ENCODE results near the gene MROH9.

The MROH9 gene

GRCh38 chr1:170987424-170987823 lies 52.1 kb downstream of the MROH9 start:
- in situ Hi-C loops (cut with MboI; ENCODE audit: low pct_unique_long_range_greater_than_20kb, low sequenced_read_pairs, unreplicated experiment) = no loop called here
- DNase-seq (ENCODE audit: low spot score) = no peak
- TF ChIP-seq CTCF (IDR thresholded peaks at IDR 0.05; ENCODE audit: extremely low read depth, insufficient read depth, missing control alignments) = no peak

GRCh38 chr1:170993151-170993550 lies 57.8 kb downstream of the MROH9 start:
- no peak for TF ChIP-seq CTCF (IDR thresholded peaks at IDR 0.05; ENCODE audit: extremely low read depth, insufficient read depth, missing control alignments)
- in situ Hi-C loops (cut with MboI; ENCODE audit: low pct_unique_long_range_greater_than_20kb, low sequenced_read_pairs, unreplicated experiment) = no loop called here
- DNase-seq (ENCODE audit: low spot score) = no peak

DNA sequence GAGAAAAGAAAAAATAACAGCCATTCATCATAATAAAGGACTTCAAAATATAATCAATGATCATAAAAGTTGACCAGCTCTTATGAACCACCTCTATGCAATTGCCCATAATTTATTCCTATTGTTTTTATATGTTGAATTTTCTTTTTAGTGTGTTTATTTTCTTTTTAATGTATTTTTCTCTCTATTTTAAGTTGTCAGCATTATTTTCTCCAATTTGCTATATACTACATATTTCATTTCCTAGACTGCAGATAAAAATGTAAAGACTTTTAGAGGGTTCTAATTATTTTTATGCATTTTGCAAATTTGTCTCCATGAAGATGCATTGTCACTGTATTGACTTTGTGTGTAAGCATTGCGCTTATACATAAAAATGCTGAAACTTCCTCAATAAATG lies 58.4 kb downstream of the MROH9 start:
- DNase-seq (ENCODE audit: low spot score) = no peak
- no peak for TF ChIP-seq CTCF (IDR thresholded peaks at IDR 0.05; ENCODE audit: extremely low read depth, insufficient read depth, missing control alignments)
- in situ Hi-C loops (cut with MboI; ENCODE audit: low pct_unique_long_range_greater_than_20kb, low sequenced_read_pairs, unreplicated experiment) = no loop called here

DNA sequence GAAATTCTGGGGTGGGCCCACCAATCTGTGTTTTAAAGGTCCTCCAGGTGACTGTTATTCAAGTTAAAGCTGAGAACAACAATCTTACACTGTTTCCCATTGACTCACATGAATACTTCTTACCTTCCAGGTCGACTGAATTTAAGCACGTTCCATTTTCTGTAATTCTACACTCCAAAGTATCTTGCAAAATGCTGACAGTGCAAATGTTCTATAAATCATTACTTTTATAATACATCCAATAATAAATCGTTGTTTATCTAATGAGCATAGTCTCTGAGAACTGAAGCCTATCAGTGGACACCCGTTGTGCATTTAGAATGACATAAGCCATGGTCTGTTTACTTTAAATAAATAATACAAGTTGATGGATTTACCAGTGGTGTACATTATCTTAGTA lies 79.5 kb downstream of the MROH9 start:
- no peak for DNase-seq (ENCODE audit: low spot score)
- in situ Hi-C loops (cut with MboI; ENCODE audit: low pct_unique_long_range_greater_than_20kb, low sequenced_read_pairs, unreplicated experiment) = no loop called here
- no peak for TF ChIP-seq CTCF (IDR thresholded peaks at IDR 0.05; ENCODE audit: extremely low read depth, insufficient read depth, missing control alignments)

DNA sequence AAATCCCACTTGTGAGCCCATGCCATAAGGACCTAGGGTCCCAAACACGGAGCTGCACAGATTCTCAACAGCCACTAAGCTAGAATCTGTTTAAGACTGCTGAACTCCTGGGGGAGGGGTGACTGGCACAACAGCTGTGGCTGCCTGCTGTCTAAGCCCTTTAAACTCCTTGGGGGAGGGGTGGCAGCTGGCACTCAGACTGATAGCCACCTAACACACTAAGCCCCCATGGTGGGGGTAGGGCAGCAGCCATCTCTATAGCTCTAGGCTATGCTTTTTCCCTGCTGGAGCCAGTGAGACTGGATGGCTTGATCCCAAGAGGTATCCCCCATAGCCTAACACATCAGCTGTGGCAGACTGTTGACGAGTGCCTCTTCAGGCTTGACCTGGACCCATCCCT lies 82.1 kb downstream of the MROH9 start:
- DNase-seq (ENCODE audit: low spot score) = no peak
- in situ Hi-C loops (cut with MboI; ENCODE audit: low pct_unique_long_range_greater_than_20kb, low sequenced_read_pairs, unreplicated experiment) = no loop called here
- no peak for TF ChIP-seq CTCF (IDR thresholded peaks at IDR 0.05; ENCODE audit: extremely low read depth, insufficient read depth, missing control alignments)

GRCh38 chr1:171019971-171020370 lies 84.6 kb downstream of the MROH9 start:
- in situ Hi-C loops (cut with MboI; ENCODE audit: low pct_unique_long_range_greater_than_20kb, low sequenced_read_pairs, unreplicated experiment) = no loop called here
- DNase-seq (ENCODE audit: low spot score) = no peak
- no peak for TF ChIP-seq CTCF (IDR thresholded peaks at IDR 0.05; ENCODE audit: extremely low read depth, insufficient read depth, missing control alignments)
